GM06990 (cell line): ENCODE data around the gene AQP9.

Experiments
- DNase-seq: peaks from one replicate; pipeline ENCODE4 v3.0.0-alpha.2; 2011; ENCODE audit not compliant: insufficient read length; ENCODE audit errors: extremely low read depth
- H3K27me3 ChIP-seq: replicated peaks from 2 replicates; pipeline ENCODE4 v1.6.0; 2011; ENCODE audit warnings: low read length; ENCODE audit not compliant: control insufficient read depth, insufficient read depth
- H3K36me3 ChIP-seq: 2 replicates; pipeline ENCODE4 v1.5.1; 2011; ENCODE audit warnings: low read length; ENCODE audit not compliant: control insufficient read depth, insufficient read depth
- H3K4me3 ChIP-seq: replicated peaks from 2 replicates; pipeline ENCODE4 v1.5.1; 2011; ENCODE audit warnings: low read depth, mild to moderate bottlenecking, control low read depth, low read length
- CTCF ChIP-seq: IDR thresholded peaks from 2 replicates; pipeline ENCODE4 v1.5.1; 2011; ENCODE audit warnings: low read length, control low read depth, mild to moderate bottlenecking, inconsistent platforms; ENCODE audit not compliant: insufficient read depth, poor library complexity, severe bottlenecking

Gene AQP9

DNA sequence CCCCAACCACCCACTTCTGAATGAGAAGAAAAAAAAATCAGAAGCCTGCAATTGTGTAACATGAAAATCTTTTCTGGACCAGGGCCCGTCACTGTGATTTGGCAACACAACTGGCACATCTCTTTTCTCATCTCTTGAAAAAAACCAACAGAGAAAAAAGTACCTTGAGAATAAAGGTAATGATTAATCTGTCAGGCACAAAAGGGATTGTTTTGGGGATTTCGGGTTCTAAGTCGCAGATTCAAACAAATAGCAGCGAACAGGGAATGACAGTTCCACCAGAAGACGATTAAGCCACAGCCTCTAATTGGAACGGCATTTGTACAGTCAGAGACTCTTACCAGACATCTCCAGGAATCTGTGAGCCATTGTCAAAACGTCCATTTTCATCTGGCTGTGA, at the start of gene AQP9:
Gene AQP9, plus strand, starts transcription at position 276 of the 400 bp plus-strand sequence. CDS start 185 bp downstream, outside the sequence.
- Histone ChIP-seq H3K4me3 (no peak within 1 kb of the TSS), H3K27me3 (no peaks in the 10 kb centered on the region; the same call in 1 of the 2 replicates), H3K36me3 (no peaks in the 10 kb centered on the region)
- no peak for TF ChIP-seq CTCF
- no peak for DNase-seq

- DNase-seq = no peak
- Histone ChIP-seq H3K36me3 (no peaks in the 10 kb centered on the region), H3K4me3 (no peak overlapping the region), H3K27me3 (no peaks in the 10 kb centered on the region)
- no peak for TF ChIP-seq CTCF
Measured at GRCh38 chr15:58095415-58095814, 42.8 kb upstream of the AQP9 start.

GRCh38 chr15:58096529-58097084, 41.6 kb upstream of the AQP9 start:
- Histone ChIP-seq H3K4me3 (no peak overlapping the region), H3K27me3 (no peaks in the 10 kb centered on the region), H3K36me3 (no peaks in the 10 kb centered on the region)
- no peak for DNase-seq
- no peak for TF ChIP-seq CTCF

DNA sequence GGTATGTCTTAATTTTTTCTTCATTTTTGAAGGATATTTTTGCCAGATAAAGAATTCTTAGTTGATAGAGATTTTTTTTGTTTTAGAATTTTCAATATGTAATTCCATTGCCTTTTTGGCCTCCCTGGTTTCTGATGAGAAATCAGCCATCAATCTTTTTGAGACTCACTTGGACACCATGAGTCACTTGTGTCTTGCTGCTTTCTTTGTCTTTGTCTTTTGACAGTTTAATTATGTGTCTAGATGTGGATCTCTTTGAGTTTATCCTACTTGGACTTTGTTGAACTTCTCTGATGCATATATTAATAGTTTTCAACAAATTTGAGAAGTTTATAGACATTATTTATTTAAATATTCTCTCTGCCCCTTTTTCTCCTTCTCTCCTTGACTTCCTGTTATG, 34.7 kb upstream of the AQP9 start:
- Histone ChIP-seq H3K36me3 (no peaks in the 10 kb centered on the region), H3K27me3 (no peaks in the 10 kb centered on the region), H3K4me3 (no peak overlapping the region)
- TF ChIP-seq CTCF = no peak
- DNase-seq = no peak

DNA sequence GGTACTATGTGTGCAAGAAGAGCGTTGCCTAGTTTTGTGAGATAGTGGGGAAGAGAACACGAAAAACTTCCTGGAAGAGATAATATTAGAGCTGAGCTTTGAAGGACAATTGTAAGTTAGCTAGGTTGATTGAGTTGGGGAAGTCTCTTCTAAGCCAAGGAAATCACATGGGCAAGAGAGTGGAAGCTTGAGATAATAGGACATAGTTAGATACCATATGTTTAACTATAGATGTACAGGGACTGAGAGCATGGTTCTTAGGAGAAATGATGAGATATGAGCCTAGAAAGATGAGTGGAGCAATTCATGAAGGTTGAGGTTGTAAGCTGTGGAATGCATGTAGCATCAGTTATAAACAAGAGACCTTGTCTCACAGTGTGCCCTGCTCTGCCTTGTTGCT, 30.1 kb upstream of the AQP9 start:
- no peaks in the 10 kb centered on the region for H3K36me3 ChIP-seq
- no peaks in the 10 kb centered on the region; the same call in 1 of the 2 replicates for H3K27me3 ChIP-seq
- no peak for TF ChIP-seq CTCF
- DNase-seq = no peak
- H3K4me3 ChIP-seq = no peak overlapping the region

DNA sequence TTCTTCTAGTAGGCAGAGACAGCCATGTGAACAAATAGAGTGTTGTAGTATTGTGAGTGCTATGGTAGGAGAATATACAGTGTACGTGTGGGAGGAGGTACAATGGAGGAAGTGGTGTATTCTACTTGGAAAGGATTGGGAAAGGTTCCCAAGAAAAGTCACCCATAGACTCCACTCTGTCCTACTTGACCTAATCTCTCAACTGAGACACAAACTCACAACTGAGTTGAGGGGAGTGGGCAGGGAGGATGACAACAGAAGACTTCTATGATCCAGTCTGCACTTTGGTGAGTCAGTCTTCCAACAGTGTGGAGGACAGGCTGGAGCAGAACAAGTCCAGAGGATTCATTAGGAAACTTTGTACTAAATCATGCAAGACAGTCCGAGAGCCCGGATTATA, 28.8 kb upstream of the AQP9 start:
- H3K36me3 ChIP-seq = no peaks in the 10 kb centered on the region
- TF ChIP-seq CTCF = no peak
- H3K27me3 ChIP-seq = no peaks in the 10 kb centered on the region; the same call in 1 of the 2 replicates
- no peak for DNase-seq
- no peak overlapping the region for H3K4me3 ChIP-seq
